GM18526 (cell line): ENCODE results near the gene NKD1.

Experiments
- POLR2A ChIP-seq: IDR thresholded peaks from 3 replicates; pipeline ENCODE4 v1.6.1; 2011; ENCODE audit not compliant: insufficient read length; ENCODE audit errors: extremely low read depth

Gene NKD1

DNA sequence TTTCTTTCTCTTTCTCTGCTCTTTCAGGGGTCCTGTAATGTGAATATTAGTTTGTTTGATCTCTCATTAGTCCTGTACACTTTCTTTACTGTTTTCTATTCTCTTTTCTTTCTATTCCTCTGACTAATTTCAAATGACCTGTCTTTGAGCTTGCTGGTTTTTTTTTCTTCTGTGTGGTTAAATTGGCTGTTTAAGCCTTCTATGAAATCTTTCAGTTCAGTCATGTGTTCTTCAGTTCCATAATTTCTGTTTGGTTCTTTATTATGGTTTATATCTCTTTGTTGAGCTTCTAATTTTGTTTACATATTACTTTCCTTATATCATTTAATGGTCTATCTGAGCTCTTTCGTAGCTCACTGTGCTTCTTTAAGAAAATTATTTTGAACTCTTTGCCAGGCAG lies 31.3 kb upstream of the NKD1 start:
- TF ChIP-seq POLR2A: no peak

GRCh38 chr16:50517450-50518252 lies 30.5 kb upstream of the NKD1 start:
- no peak for TF ChIP-seq POLR2A

- TF ChIP-seq POLR2A: no peak
Measured at GRCh38 chr16:50519001-50519400, 29.2 kb upstream of the NKD1 start.

- TF ChIP-seq POLR2A: no peak
Measured at GRCh38 chr16:50519602-50520001, 28.6 kb upstream of the NKD1 start.

DNA sequence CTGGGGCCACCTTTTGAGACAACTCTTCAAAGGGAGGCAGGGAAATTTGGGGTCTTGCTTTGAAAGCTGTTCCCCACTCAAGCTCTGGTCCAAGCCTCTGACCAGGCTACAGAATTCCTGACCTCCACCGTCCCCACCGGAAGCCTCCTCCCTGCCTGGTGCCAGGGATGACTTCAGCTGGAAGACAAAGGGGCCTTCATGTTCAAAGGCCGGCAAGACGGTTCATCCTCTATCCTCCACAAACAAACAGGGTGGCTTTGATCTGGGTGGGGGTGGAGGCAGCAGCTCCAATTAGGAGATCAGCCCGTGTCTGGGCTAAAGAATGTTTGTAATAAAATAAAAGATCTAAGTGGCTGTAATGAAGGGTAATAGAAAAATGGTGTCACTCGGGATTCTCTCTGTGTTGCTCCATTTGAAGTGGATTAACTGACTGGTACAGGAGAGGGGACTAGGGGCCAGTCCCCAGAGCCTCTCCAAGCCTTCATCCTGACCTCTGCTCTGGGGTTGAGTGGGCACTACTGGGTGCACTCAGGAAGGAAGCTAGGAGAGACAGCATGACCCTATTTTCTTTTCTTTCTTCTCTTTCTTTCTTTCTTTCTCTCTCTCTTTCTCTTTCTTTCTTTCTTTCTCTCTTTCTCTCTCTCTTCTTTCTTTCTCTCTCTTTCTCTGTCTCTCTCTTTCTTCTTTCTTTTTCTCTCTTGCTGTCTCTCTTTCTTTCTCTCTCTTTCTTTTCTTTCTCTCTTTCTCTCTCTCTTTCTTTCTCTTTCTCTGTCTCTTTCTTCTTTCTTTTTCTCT lies 27.5 kb upstream of the NKD1 start:
- TF ChIP-seq POLR2A: no peak

GRCh38 chr16:50521246-50521900 lies 26.8 kb upstream of the NKD1 start:
- no peak for TF ChIP-seq POLR2A

- no peak for TF ChIP-seq POLR2A
Measured at GRCh38 chr16:50522324-50522723, 25.9 kb upstream of the NKD1 start.

DNA sequence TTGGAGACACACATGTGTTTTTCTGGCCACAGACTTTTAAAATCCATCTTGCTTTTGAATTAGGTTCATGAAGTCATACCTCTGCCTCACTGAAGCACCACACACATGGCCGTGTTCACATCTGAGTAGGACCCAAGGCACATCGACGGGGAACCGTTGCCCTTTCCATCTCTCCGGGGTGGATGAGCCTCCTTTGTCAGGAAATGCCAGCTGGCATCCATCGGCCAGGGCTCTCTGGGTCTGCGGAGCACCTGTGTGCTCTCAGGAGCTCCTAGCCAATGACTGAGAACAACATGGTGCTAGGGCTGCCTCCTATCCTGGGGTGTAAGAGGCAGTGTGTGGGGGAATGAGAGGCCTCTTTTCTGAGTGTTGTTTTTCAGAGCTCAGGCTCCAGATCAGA lies 24.5 kb upstream of the NKD1 start:
- TF ChIP-seq POLR2A: no peak

DNA sequence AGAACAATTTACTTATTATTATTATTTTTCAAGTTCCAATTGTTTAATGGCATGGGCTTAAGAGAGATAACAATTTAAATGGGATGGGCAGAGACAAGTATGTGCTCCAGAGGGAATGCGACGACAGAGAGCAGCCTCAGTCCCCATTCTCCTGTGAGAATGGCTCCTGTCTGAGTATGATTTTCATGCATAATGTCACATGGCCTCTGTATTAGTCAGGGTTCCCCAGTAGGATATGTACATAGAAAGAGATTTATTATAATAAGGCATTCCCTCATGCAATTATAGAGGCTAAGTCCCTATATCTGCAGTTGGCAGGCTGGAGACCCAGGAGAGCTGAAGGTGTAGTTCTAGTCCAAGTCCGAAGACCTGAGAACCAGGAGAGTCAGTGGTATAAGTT lies 22.9 kb upstream of the NKD1 start:
- no peak for TF ChIP-seq POLR2A

GRCh38 chr16:50525716-50526115 lies 22.5 kb upstream of the NKD1 start:
- no peak for TF ChIP-seq POLR2A

- TF ChIP-seq POLR2A: no peak
Measured at GRCh38 chr16:50526249-50526648, 21.9 kb upstream of the NKD1 start.

DNA sequence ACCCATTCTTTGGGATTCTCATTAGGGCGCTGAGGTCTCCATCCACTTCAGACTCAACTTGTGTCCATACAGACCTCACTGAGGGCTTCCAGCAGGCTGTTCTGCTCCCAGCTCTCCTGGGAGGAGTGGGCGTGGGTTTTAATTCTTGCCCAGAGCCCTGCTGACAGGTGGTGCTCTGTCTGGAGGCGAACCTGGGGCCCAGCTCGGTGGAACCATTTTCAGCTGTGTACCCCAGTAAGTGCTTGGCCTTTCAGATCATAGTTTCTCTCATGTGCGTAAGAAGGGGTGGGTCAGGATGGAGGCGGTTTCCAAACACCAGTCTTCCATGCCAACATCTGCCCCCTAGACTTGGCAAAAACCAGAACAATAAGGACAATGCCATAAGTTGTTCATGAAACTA lies 21.4 kb upstream of the NKD1 start:
- no peak for TF ChIP-seq POLR2A

- no peak for TF ChIP-seq POLR2A
Measured at GRCh38 chr16:50528820-50529219, 19.4 kb upstream of the NKD1 start.

- no peak for TF ChIP-seq POLR2A
Measured at GRCh38 chr16:50529334-50529733, 18.9 kb upstream of the NKD1 start.

- TF ChIP-seq POLR2A: no peak
Measured at GRCh38 chr16:50530277-50531236, 17.6 kb upstream of the NKD1 start.
